ENCODE measurements around the gene ARHGAP26.
A peak's percentile ranks its signal among the peaks of the same experiment; 100 is the strongest.
"Not testable (repeated sequence)": the region's sequence is repeated elsewhere in the genome, so short reads cannot be mapped to it uniquely, and the experiment has no call there.

Gene ARHGAP26

GRCh38 chr5:142913728-142914338 lies 143.7 kb downstream of the ARHGAP26 start:
- TF ChIP-seq POLR2A (IDR thresholded peaks at IDR 0.05; ENCODE audit: low read depth, low read length): no peak
- FAIRE-seq (no peak), DNase-seq (ENCODE audit: insufficient read length, low spot score) (no peak)

GRCh38 chr5:142915038-142915437 lies 144.9 kb downstream of the ARHGAP26 start:
- TF ChIP-seq POLR2A (IDR thresholded peaks at IDR 0.05; ENCODE audit: low read depth, low read length): no peak
- FAIRE-seq (no peak), DNase-seq (ENCODE audit: insufficient read length, low spot score) (no peak)

GRCh38 chr5:142915813-142916424 lies 145.7 kb downstream of the ARHGAP26 start:
- DNase-seq (ENCODE audit: insufficient read length, low spot score) (no peak), FAIRE-seq (peak; percentile 81)
- no peak for TF ChIP-seq POLR2A (IDR thresholded peaks at IDR 0.05; ENCODE audit: low read depth, low read length)

GRCh38 chr5:142918959-142919635 lies 148.9 kb downstream of the ARHGAP26 start:
- TF ChIP-seq POLR2A (IDR thresholded peaks at IDR 0.05; ENCODE audit: low read depth, low read length): no peak
- FAIRE-seq (no peak), DNase-seq (ENCODE audit: insufficient read length, low spot score) (no peak)

GRCh38 chr5:142920849-142921612 lies 150.9 kb downstream of the ARHGAP26 start:
- TF ChIP-seq POLR2A (IDR thresholded peaks at IDR 0.05; ENCODE audit: low read depth, low read length): no peak
- no peak for DNase-seq (ENCODE audit: insufficient read length, low spot score)
- no peak for FAIRE-seq

- no peak for TF ChIP-seq POLR2A (IDR thresholded peaks at IDR 0.05; ENCODE audit: low read depth, low read length)
- FAIRE-seq (peak; percentile 75), DNase-seq (ENCODE audit: insufficient read length, low spot score) (no peak)
These were observed 152.2 kb downstream of the ARHGAP26 start for GRCh38 chr5:142922223-142922952.

- no peak for TF ChIP-seq POLR2A (IDR thresholded peaks at IDR 0.05; ENCODE audit: low read depth, low read length)
- DNase-seq (ENCODE audit: insufficient read length, low spot score) (no peak), FAIRE-seq (no peak)
These were observed 154.1 kb downstream of the ARHGAP26 start for GRCh38 chr5:142924135-142924883.

- DNase-seq (ENCODE audit: insufficient read length, low spot score): peak; percentile 23
- no peak for TF ChIP-seq POLR2A (IDR thresholded peaks at IDR 0.05; ENCODE audit: low read depth, low read length)
- peak; percentile 73 for FAIRE-seq
These were observed 155.6 kb downstream of the ARHGAP26 start for GRCh38 chr5:142925795-142926194.

- DNase-seq (ENCODE audit: insufficient read length, low spot score) (no peak), FAIRE-seq (no peak)
- TF ChIP-seq POLR2A (IDR thresholded peaks at IDR 0.05; ENCODE audit: low read depth, low read length): no peak
These were observed 156.4 kb downstream of the ARHGAP26 start for GRCh38 chr5:142926549-142926948.

- DNase-seq (ENCODE audit: insufficient read length, low spot score); FAIRE-seq: not testable (repeated sequence)
These were observed 158.8 kb downstream of the ARHGAP26 start for GRCh38 chr5:142928999-142929398.

GRCh38 chr5:142929587-142929986 lies 159.4 kb downstream of the ARHGAP26 start:
- no peak for TF ChIP-seq POLR2A (IDR thresholded peaks at IDR 0.05; ENCODE audit: low read depth, low read length)
- FAIRE-seq: no peak
- DNase-seq (ENCODE audit: insufficient read length, low spot score): no peak

- TF ChIP-seq POLR2A (IDR thresholded peaks at IDR 0.05; ENCODE audit: low read depth, low read length): no peak
- DNase-seq (ENCODE audit: insufficient read length, low spot score) (no peak), FAIRE-seq (no peak)
These were observed 160.4 kb downstream of the ARHGAP26 start for GRCh38 chr5:142930395-142931110.
